Caco-2 (cell line): ENCODE results near the gene CCDC117. TPM values are rescaled to one million over a fixed set of nuclear protein-coding genes. Genes with fewer than 3 reads are reported as not detected.
A peak's percentile ranks its signal among the peaks of the same experiment; 100 is the strongest.
"Not testable (repeated sequence)": the region's sequence is repeated elsewhere in the genome, so short reads cannot be mapped to it uniquely, and the experiment has no call there.

Experiments used
- BruUV-seq: library from RNA; stranded (reverse); fragments of 400-500 nt; replicated peaks from 2 replicates; lab custom pipeline; 2021; lab: Mats Ljungman, UMichigan
- CTCF ChIA-PET: fragments of 300-600 bp; sonication (Branson Sonifier 250); formaldehyde crosslinking; loops from one replicate; lab custom pipeline; 2022; ENCODE audit warnings: antibody characterized with exemption; lab: Charles Lee
- POLR2A ChIA-PET: fragments of 300-600 bp; sonication (Branson Sonifier 250); formaldehyde crosslinking; loops from one replicate; lab custom pipeline; 2022; ENCODE audit warnings: antibody characterized with exemption; lab: Charles Lee
- DNase-seq, 2 experiments: peaks; one replicate each; pipeline versions ENCODE4 v3.0.0 to v3.0.0-alpha.2; 2020 to 2022
- H3K27me3 ChIP-seq: replicated peaks from 2 replicates; pipeline ENCODE4 v1.6.0; 2011; ENCODE audit warnings: low read length; ENCODE audit not compliant: control insufficient read depth, insufficient read depth
- H3K36me3 ChIP-seq: 2 replicates; pipeline ENCODE4 v1.5.1; 2011; ENCODE audit warnings: low read length; ENCODE audit not compliant: control insufficient read depth, insufficient read depth
- H3K4me1 ChIP-seq: fragments of 250-450 bp; sonication (Bioruptor Pico); 2 replicates; pipeline ENCODE4 v1.5.1; 2020; ENCODE audit warnings: mild to moderate bottlenecking
- H3K4me3 ChIP-seq: 2 replicates; pipeline ENCODE4 v1.5.1; 2011; ENCODE audit warnings: low read depth, mild to moderate bottlenecking, control low read depth, low read length
- H3K9me3 ChIP-seq: fragments of 250-450 bp; sonication (Bioruptor Pico); 2 replicates; pipeline ENCODE4 v1.5.1; 2020; ENCODE audit warnings: mild to moderate bottlenecking, moderate library complexity
- H3K27ac Mint-ChIP-seq: one replicate; pipeline ENCODE4 v1.8.0; 2022; ENCODE audit warnings: mixed read lengths; ENCODE audit not compliant: unreplicated experiment
- H3K27me3 Mint-ChIP-seq: one replicate; pipeline ENCODE4 v1.8.0; 2022; ENCODE audit warnings: mixed read lengths; ENCODE audit not compliant: insufficient read depth, unreplicated experiment
- H3K36me3 Mint-ChIP-seq: one replicate; pipeline ENCODE4 v1.8.0; 2022; ENCODE audit warnings: mild to moderate bottlenecking, mixed read lengths; ENCODE audit not compliant: insufficient read depth, unreplicated experiment
- H3K4me1 Mint-ChIP-seq: one replicate; pipeline ENCODE4 v1.8.0; 2022; ENCODE audit warnings: low read depth, mixed read lengths; ENCODE audit not compliant: unreplicated experiment
- H3K4me3 Mint-ChIP-seq: one replicate; pipeline ENCODE4 v1.8.0; 2022; ENCODE audit warnings: mild to moderate bottlenecking, moderate library complexity, mixed read lengths; ENCODE audit not compliant: unreplicated experiment
- H3K9me3 Mint-ChIP-seq: one replicate; pipeline ENCODE4 v1.8.0; 2022; ENCODE audit warnings: mixed read lengths; ENCODE audit not compliant: unreplicated experiment
- CTCF ChIP-seq, 2 experiments: fragments of 200-600 bp in 1 of 2; IDR thresholded peaks; 1 replicate in 1 of 2; 2 replicates in 1 of 2; pipeline versions ENCODE4 v1.5.1 to v1.8.0; 2011 to 2022; ENCODE audit warnings: antibody characterized with exemption in 1 of 2, control low read depth in 1 of 2, inconsistent platforms in 1 of 2, low read depth in 1 of 2, low read length in 1 of 2, mild to moderate bottlenecking in 1 of 2, moderate library complexity in 1 of 2; ENCODE audit not compliant: insufficient read depth in 1 of 2, severe bottlenecking in 1 of 2, unreplicated experiment in 1 of 2
- intact Hi-C: fragments of 100-400 bp; cut with micrococcal nuclease; formaldehyde crosslinking; loops from one replicate; pipeline ENCODE4 v1.10.0; 2022; ENCODE audit not compliant: unreplicated experiment
- total RNA-seq: library from RNA; stranded (reverse); gene quantifications from 2 replicates; pipeline ENCODE4 v1.2.3, GENCODE V29; 2022

CCDC117 gene
- total RNA-seq, 1 experiment from 2014 or later = 27.8 TPM

GRCh38 chr22:28801845-28802594, 29.5 kb downstream of the CCDC117 start:
- intact Hi-C loops = loop anchor here (2.0 kb wide), 1 partner anchor 17 kb away; no protein-coding TSS in a partner anchor
- ChIA-PET CTCF (interaction anchor here (0.7 kb wide), 1 partner anchor 17 kb away, joined by 4 read pairs; no protein-coding TSS in a partner anchor), POLR2A (interaction anchor here (0.6 to 3.2 kb wide), 4 partner anchors 9 to 139 kb away, joined by 6 to 42 read pairs (median 14); no protein-coding TSS in a partner anchor)
- peak in 1 of 2 experiments; percentile 46 for DNase-seq
- H3K4me3 Mint-ChIP-seq = peak overlapping the region; percentile 93
- TF ChIP-seq CTCF (IDR thresholded peaks at IDR 0.05; ENCODE audit: insufficient read depth in 1 of 2, low read depth in 1 of 2, low read length in 1 of 2, severe bottlenecking in 1 of 2, unreplicated experiment in 1 of 2) = no peak
- H3K4me1 Mint-ChIP-seq = peaks cover 19% of the 10 kb centered on the region
- Histone ChIP-seq H3K4me1 (peaks cover 16% of the 10 kb centered on the region), H3K27me3 (no peaks in the 10 kb centered on the region), H3K9me3 (no peaks in the 10 kb centered on the region), H3K36me3 (no peaks in the 10 kb centered on the region; the same call in 1 of the 2 replicates), H3K4me3 (no peak overlapping the region)
- no peaks in the 10 kb centered on the region for H3K27me3 Mint-ChIP-seq
- no TSS peak for BruUV-seq
- H3K36me3 Mint-ChIP-seq = peaks cover 39% of the 10 kb centered on the region
- peak overlapping the region; percentile 82 for H3K27ac Mint-ChIP-seq
- no peaks in the 10 kb centered on the region for H3K9me3 Mint-ChIP-seq

- Histone ChIP-seq H3K4me3 (no peak overlapping the region), H3K36me3 (no peaks in the 10 kb centered on the region), H3K9me3 (no peaks in the 10 kb centered on the region), H3K4me1 (peaks cover 20% of the 10 kb centered on the region), H3K27me3 (no peaks in the 10 kb centered on the region)
- no peak for DNase-seq
- no peaks in the 10 kb centered on the region for H3K27me3 Mint-ChIP-seq
- no peaks in the 10 kb centered on the region for H3K9me3 Mint-ChIP-seq
- peak overlapping the region; percentile 82 for H3K27ac Mint-ChIP-seq
- H3K4me1 Mint-ChIP-seq = peaks cover 19% of the 10 kb centered on the region
- no TSS peak for BruUV-seq
- peaks cover 33% of the 10 kb centered on the region for H3K36me3 Mint-ChIP-seq
- TF ChIP-seq CTCF (IDR thresholded peaks at IDR 0.05; ENCODE audit: insufficient read depth in 1 of 2, low read depth in 1 of 2, low read length in 1 of 2, severe bottlenecking in 1 of 2, unreplicated experiment in 1 of 2) = peak; percentile 18 to 31
- CTCF ChIA-PET = interaction anchor here (0.7 kb wide), 1 partner anchor 17 kb away, joined by 4 read pairs; no protein-coding TSS in a partner anchor
- intact Hi-C loops = no loop called here
- POLR2A ChIA-PET = interaction anchor here (0.6 to 1.0 kb wide), 2 partner anchors 11 to 140 kb away, joined by 8 to 21 read pairs; no protein-coding TSS in a partner anchor
- peak overlapping the region; percentile 93 for H3K4me3 Mint-ChIP-seq
Observed at GRCh38 chr22:28802595-28803123, 30.2 kb downstream of the CCDC117 start.

- not testable (repeated sequence) for H3K9me3 Mint-ChIP-seq
Observed at GRCh38 chr22:28805426-28805825, 32.9 kb downstream of the CCDC117 start.

More at GRCh38 chr22:28805426-28805825, 32.9 kb downstream of the CCDC117 start:
- H3K27me3 Mint-ChIP-seq, H3K9me3 ChIP-seq, H3K27me3 ChIP-seq, intact Hi-C loops, H3K4me3 ChIP-seq, H3K36me3 ChIP-seq, POLR2A ChIA-PET, BruUV-seq, H3K36me3 Mint-ChIP-seq, H3K4me3 Mint-ChIP-seq, DNase-seq, H3K27ac Mint-ChIP-seq: not testable (repeated sequence)
- H3K4me1 ChIP-seq = peaks cover 40% of the 10 kb centered on the region
- peaks cover 18% of the 10 kb centered on the region for H3K4me1 Mint-ChIP-seq
- CTCF ChIA-PET = interaction anchor here (0.7 kb wide), 1 partner anchor 101 kb away, joined by 5 read pairs; no protein-coding TSS in a partner anchor
